Progenitor cell of endocrine pancreas (in vitro differentiated cells): Measurements from ENCODE around the gene FARSA. TPM values are rescaled to one million over a fixed set of nuclear protein-coding genes. Genes with fewer than 3 reads are reported as not detected.

Experiments used
- DNase-seq: peaks from one replicate; pipeline ENCODE4 v3.0.0; 2021; ENCODE audit warnings: low spot score; ENCODE audit not compliant: unreplicated experiment
- H3K27ac Mint-ChIP-seq: 2 replicates; pipeline ENCODE4 v1.8.0; 2021; ENCODE audit warnings: mild to moderate bottlenecking, moderate library complexity, mixed read lengths
- H3K27me3 Mint-ChIP-seq: 2 replicates; pipeline ENCODE4 v1.8.0; 2021; ENCODE audit warnings: mixed read lengths
- H3K36me3 Mint-ChIP-seq: 2 replicates; pipeline ENCODE4 v1.8.0; 2022; ENCODE audit warnings: mixed read lengths; ENCODE audit not compliant: insufficient read depth
- H3K4me1 Mint-ChIP-seq: 2 replicates; pipeline ENCODE4 v1.8.0; 2021; ENCODE audit warnings: low read depth, mixed read lengths
- H3K4me3 Mint-ChIP-seq: 2 replicates; pipeline ENCODE4 v1.8.0; 2021; ENCODE audit warnings: low read depth, mild to moderate bottlenecking, moderate library complexity, mixed read lengths
- H3K9me3 Mint-ChIP-seq: 2 replicates; pipeline ENCODE4 v1.8.0; 2021; ENCODE audit warnings: low read depth, mixed read lengths
- CTCF ChIP-seq: fragments of 200-600 bp; sonication (generic); IDR thresholded peaks from one replicate; pipeline ENCODE4 v1.5.0; 2021; ENCODE audit warnings: antibody characterized with exemption, mild to moderate bottlenecking; ENCODE audit not compliant: unreplicated experiment
- total RNA-seq: library from RNA; stranded (reverse); gene quantifications from 2 replicates; pipeline ENCODE4 v1.2.1, GENCODE V29; 2021

FARSA gene
- total RNA-seq, 1 donor from 2014 or later = 63.3 TPM

- Mint-ChIP-seq H3K27me3 (no peaks in the 10 kb centered on the region), H3K9me3 (no peaks in the 10 kb centered on the region), H3K27ac (peak overlapping the region; percentile 97), H3K36me3 (no peaks in the 10 kb centered on the region), H3K4me3 (peak overlapping the region; percentile 57), H3K4me1 (peaks cover 20% of the 10 kb centered on the region)
- TF ChIP-seq CTCF = no peak
- DNase-seq = no peak
Measured at GRCh38 chr19:12912571-12912970, 20.9 kb downstream of the FARSA start.

- no peak for DNase-seq
- Mint-ChIP-seq H3K27ac (peak overlapping the region; percentile 42), H3K9me3 (no peaks in the 10 kb centered on the region), H3K36me3 (no peaks in the 10 kb centered on the region), H3K4me1 (peaks cover 1% of the 10 kb centered on the region), H3K27me3 (no peaks in the 10 kb centered on the region), H3K4me3 (no peak overlapping the region)
- TF ChIP-seq CTCF = no peak
Measured at GRCh38 chr19:12907166-12907565, 26.3 kb downstream of the FARSA start.

- no peak for DNase-seq
- Mint-ChIP-seq H3K36me3 (peaks cover 4% of the 10 kb centered on the region), H3K27ac (no peak overlapping the region), H3K9me3 (no peaks in the 10 kb centered on the region), H3K4me1 (no peaks in the 10 kb centered on the region), H3K27me3 (no peaks in the 10 kb centered on the region), H3K4me3 (no peak overlapping the region)
- no peak for TF ChIP-seq CTCF
Measured at GRCh38 chr19:12899891-12900518, 33.5 kb downstream of the FARSA start.

- Mint-ChIP-seq H3K27ac (no peak overlapping the region), H3K27me3 (no peaks in the 10 kb centered on the region), H3K4me1 (peaks cover 5% of the 10 kb centered on the region), H3K9me3 (no peaks in the 10 kb centered on the region), H3K36me3 (peaks cover 12% of the 10 kb centered on the region), H3K4me3 (no peak overlapping the region)
- no peak for TF ChIP-seq CTCF
- no peak for DNase-seq
Measured at GRCh38 chr19:12896460-12896859, 37.1 kb downstream of the FARSA start.

- peaks cover 13% of the 10 kb centered on the region for H3K4me1 Mint-ChIP-seq
- DNase-seq = no peak
- peaks cover 12% of the 10 kb centered on the region for H3K36me3 Mint-ChIP-seq
- H3K9me3 Mint-ChIP-seq = no peaks in the 10 kb centered on the region
- H3K4me3 Mint-ChIP-seq = peak overlapping the region; percentile 61
- no peak for TF ChIP-seq CTCF
- no peaks in the 10 kb centered on the region for H3K27me3 Mint-ChIP-seq
- H3K27ac Mint-ChIP-seq = no peak overlapping the region
Measured at GRCh38 chr19:12893582-12893981, 39.9 kb downstream of the FARSA start.
